Mucosa of stomach (tissue), 1 donor: ENCODE data around the gene LENEP.
A peak's percentile ranks its signal among the peaks of the same experiment; 100 is the strongest.

Source experiments
- H3K27me3 ChIP-seq: one replicate; pipeline ENCODE4 v1.7.0; 2013; ENCODE audit warnings: mild to moderate bottlenecking, low read length; ENCODE audit not compliant: control insufficient read depth, insufficient read depth
- H3K36me3 ChIP-seq: one replicate; pipeline ENCODE4 v1.7.0; 2013; ENCODE audit warnings: low read length; ENCODE audit not compliant: control insufficient read depth, insufficient read depth
- H3K4me1 ChIP-seq: one replicate; pipeline ENCODE4 v1.7.0; 2013; ENCODE audit warnings: mild to moderate bottlenecking, low read length; ENCODE audit not compliant: control insufficient read depth, insufficient read depth
- H3K4me3 ChIP-seq: one replicate; pipeline ENCODE4 v1.7.0; 2013; ENCODE audit warnings: low read length
- H3K9ac ChIP-seq: one replicate; pipeline ENCODE4 v1.7.0; 2013; ENCODE audit warnings: mild to moderate bottlenecking, low read length, moderate library complexity
- H3K9me3 ChIP-seq: one replicate; pipeline ENCODE4 v1.7.0; 2013; ENCODE audit warnings: mild to moderate bottlenecking, low read length, moderate library complexity; ENCODE audit not compliant: control insufficient read depth
- donor health status: Pancreatic carcinoma.

Gene LENEP

DNA sequence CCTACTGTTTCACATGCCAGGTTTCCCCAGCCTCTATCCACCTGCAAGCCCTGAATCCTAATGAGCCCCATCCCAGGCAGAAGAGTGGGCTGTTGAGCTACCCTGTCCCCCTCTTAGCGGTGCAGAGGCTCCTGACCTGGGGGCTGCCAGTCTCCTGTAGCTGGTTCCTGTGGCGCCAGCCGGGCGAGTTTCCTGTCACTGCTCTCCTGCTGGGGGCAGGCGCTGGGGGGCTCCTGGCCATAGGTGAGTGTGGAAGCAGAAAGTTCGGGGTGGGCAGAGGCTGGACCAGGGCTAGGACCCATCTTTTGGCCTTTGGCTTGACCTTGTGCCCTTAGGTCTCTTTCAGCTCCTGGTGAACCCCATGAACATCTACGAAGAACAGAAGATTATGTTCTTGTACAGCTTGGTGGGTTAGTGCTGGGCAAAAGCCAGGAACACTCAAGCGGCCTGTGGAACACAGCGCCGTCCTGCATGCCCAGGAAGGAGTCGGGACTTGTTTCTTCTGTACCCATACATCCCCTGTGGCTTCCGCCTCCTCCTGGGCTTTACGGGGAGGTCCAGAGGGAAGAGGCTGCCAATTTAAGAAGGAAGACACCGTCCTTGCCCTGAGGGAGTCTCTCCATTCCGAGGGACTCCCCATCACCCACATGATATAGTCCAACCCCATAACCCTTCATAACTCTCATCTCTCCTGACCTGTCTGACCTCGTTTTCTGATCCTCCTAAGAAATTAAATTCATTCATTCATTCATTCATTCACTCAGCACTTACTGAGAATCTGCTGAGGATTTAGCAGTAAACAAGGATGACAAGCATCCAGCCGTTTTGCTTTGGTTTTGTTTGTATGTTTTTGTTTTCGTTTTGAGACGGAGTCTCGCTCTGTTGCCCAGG lies 41.2 kb downstream of the LENEP start:
- Histone ChIP-seq H3K27me3 (no peaks in the 10 kb centered on the region), H3K36me3 (no peaks in the 10 kb centered on the region), H3K4me1 (peaks cover 22% of the 10 kb centered on the region), H3K4me3 (no peak overlapping the region), H3K9me3 (no peaks in the 10 kb centered on the region), H3K9ac (no peak overlapping the region)

GRCh38 chr1:155035936-155036335 lies 42.5 kb downstream of the LENEP start:
- H3K9ac ChIP-seq: no peak overlapping the region
- H3K9me3 ChIP-seq: no peaks in the 10 kb centered on the region
- no peak overlapping the region for H3K4me3 ChIP-seq
- peaks cover 22% of the 10 kb centered on the region for H3K4me1 ChIP-seq
- H3K27me3 ChIP-seq: no peaks in the 10 kb centered on the region
- H3K36me3 ChIP-seq: no peaks in the 10 kb centered on the region

DNA sequence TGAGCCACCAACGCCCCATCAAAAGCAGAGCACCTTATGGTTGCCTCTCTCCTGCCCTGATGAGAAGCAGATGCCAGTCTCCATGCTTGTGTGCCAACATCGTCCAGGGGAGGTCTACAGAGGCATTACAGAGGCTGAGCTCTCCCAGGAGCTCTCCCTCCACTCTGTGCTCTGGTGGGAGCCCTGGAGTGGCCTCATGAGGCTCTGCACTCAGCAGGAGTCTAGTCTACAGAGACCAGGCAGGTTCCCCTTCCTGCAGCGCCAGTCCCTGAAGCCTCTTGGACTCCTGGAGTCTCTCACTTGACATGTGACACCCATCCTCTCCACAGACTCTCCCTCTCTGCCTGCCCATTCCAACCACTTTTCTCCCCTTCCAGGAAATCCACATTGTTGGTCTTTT lies 43.7 kb downstream of the LENEP start:
- Histone ChIP-seq H3K9me3 (no peaks in the 10 kb centered on the region), H3K27me3 (no peaks in the 10 kb centered on the region), H3K36me3 (no peaks in the 10 kb centered on the region), H3K9ac (no peak overlapping the region), H3K4me3 (no peak overlapping the region), H3K4me1 (peaks cover 22% of the 10 kb centered on the region)

DNA sequence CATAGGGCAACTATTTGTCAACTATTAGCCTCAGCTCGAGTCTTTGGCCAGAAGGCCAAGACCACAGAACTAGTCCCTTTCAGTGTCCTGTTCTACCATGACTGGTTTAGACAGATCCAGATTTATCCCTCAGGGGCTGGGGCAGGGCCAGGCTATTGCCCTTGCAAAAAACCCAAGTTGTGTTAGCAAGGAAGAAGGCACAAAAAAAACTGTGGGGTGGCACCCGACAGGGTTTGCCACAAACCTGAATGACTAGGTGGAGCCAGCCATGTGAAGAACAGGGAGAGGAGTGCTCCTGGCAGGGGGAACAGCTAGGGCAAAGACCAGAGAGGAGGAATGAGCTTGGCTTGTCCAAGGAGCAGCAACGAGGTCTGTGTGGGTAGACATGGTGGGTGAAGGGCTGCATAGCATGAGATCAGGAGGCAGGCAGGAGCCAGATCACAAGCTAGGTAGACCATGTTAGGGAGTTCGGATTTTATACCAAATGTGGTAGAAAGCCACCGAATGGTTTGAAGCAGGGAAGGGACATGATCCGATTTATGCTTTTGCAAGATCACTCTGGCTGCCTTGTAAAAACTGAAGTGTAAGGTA lies 44.6 kb downstream of the LENEP start:
- H3K4me1 ChIP-seq: peaks cover 29% of the 10 kb centered on the region
- H3K4me3 ChIP-seq: no peak overlapping the region
- H3K27me3 ChIP-seq: no peaks in the 10 kb centered on the region
- no peaks in the 10 kb centered on the region for H3K36me3 ChIP-seq
- H3K9me3 ChIP-seq: no peaks in the 10 kb centered on the region
- no peak overlapping the region for H3K9ac ChIP-seq

GRCh38 chr1:155038602-155039307 lies 45.4 kb downstream of the LENEP start:
- Histone ChIP-seq H3K36me3 (no peaks in the 10 kb centered on the region), H3K9me3 (no peaks in the 10 kb centered on the region), H3K4me3 (no peak overlapping the region), H3K27me3 (no peaks in the 10 kb centered on the region), H3K9ac (peak overlapping the region; percentile 24), H3K4me1 (peaks cover 37% of the 10 kb centered on the region)

DNA sequence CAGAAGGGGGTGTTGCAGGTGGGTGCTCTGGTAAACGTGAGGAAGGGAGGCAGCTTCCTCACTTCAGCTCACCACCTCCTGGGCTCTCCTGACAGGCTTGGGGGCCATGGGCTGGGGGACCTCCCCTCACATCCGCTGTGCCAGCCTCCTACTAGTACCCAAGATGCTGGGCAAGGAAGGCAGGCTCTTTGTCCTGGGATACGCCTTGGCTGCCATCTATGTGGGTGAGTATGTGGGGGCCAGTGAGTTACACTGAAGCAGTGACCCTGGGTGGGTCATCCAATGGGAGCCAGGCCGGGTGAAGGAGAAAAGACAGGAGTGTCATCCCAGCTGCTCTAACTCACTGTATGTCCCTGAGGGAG lies 45.9 kb downstream of the LENEP start:
- Histone ChIP-seq H3K4me1 (peaks cover 43% of the 10 kb centered on the region), H3K36me3 (no peaks in the 10 kb centered on the region), H3K4me3 (no peak overlapping the region), H3K27me3 (no peaks in the 10 kb centered on the region), H3K9ac (peak overlapping the region; percentile 24), H3K9me3 (no peaks in the 10 kb centered on the region)

- no peak overlapping the region for H3K9ac ChIP-seq
Observed at GRCh38 chr1:155040358-155041093, 47.1 kb downstream of the LENEP start.

GRCh38 chr1:155042789-155043188 lies 49.4 kb downstream of the LENEP start:
- H3K4me3 ChIP-seq: no peak overlapping the region
- peak overlapping the region; percentile 45 for H3K9ac ChIP-seq
- no peaks in the 10 kb centered on the region for H3K27me3 ChIP-seq
- H3K36me3 ChIP-seq: no peaks in the 10 kb centered on the region
- H3K9me3 ChIP-seq: no peaks in the 10 kb centered on the region
- peaks cover 50% of the 10 kb centered on the region for H3K4me1 ChIP-seq

More at GRCh38 chr1:155040358-155041093, 47.1 kb downstream of the LENEP start:
- Histone ChIP-seq H3K27me3 (no peaks in the 10 kb centered on the region), H3K4me3 (no peak overlapping the region), H3K36me3 (no peaks in the 10 kb centered on the region), H3K9me3 (no peaks in the 10 kb centered on the region), H3K4me1 (peaks cover 55% of the 10 kb centered on the region)

- Histone ChIP-seq H3K9ac (peak overlapping the region; percentile 45), H3K4me1 (peaks cover 45% of the 10 kb centered on the region), H3K36me3 (no peaks in the 10 kb centered on the region), H3K9me3 (no peaks in the 10 kb centered on the region), H3K4me3 (no peak overlapping the region), H3K27me3 (no peaks in the 10 kb centered on the region)
Observed at GRCh38 chr1:155043301-155043702, 49.9 kb downstream of the LENEP start.

- Histone ChIP-seq H3K36me3 (no peaks in the 10 kb centered on the region), H3K4me3 (no peak overlapping the region), H3K4me1 (peaks cover 41% of the 10 kb centered on the region), H3K27me3 (no peaks in the 10 kb centered on the region), H3K9me3 (no peaks in the 10 kb centered on the region), H3K9ac (peak overlapping the region; percentile 45)
Observed at GRCh38 chr1:155043793-155044192, 50.4 kb downstream of the LENEP start.
